ENCODE data around the gene RPS24. TPM values are rescaled to one million over a fixed set of nuclear protein-coding genes. Genes with fewer than 3 reads are reported as not detected.

The RPS24 gene
- total RNA-seq, 1 experiment from 2014 or later = 9,576 TPM

- intact Hi-C loops (cut with micrococcal nuclease) = no loop called here
- H3K4me2 ChIP-seq (ENCODE audit: low read length) = no peak overlapping the region
- H3K36me3 ChIP-seq (ENCODE audit: low read depth, low read length) = no peaks in the 10 kb centered on the region
- CTCF ChIA-PET = no interaction called here
- no peak for TF ChIP-seq CTCF (conservative IDR thresholded peaks at IDR 0.05; ENCODE audit: low read depth, low read length)
- TF ChIP-seq EZH2 (IDR thresholded peaks at IDR 0.05; ENCODE audit: low read length, unreplicated experiment) = no peak
- no peak for TF ChIP-seq EZH2phosphoT487 (IDR thresholded peaks at IDR 0.05; ENCODE audit: borderline replicate concordance, low read length)
- no peak overlapping the region for H3K4me3 ChIP-seq (ENCODE audit: low read length)
- no peak overlapping the region for H3K27ac ChIP-seq (ENCODE audit: low read length)
- H3F3A ChIP-seq (ENCODE audit: low read length, unreplicated experiment) = no peaks in the 10 kb centered on the region
- no peaks in the 10 kb centered on the region for H3K79me2 ChIP-seq (ENCODE audit: low read length)
- no peaks in the 10 kb centered on the region for H3K9me3 ChIP-seq (ENCODE audit: low read length)
- ATAC-seq = no peak
- no peak overlapping the region for H2AFZ ChIP-seq (ENCODE audit: low read length)
- no peaks in the 10 kb centered on the region for H4K20me1 ChIP-seq (ENCODE audit: low read length)
- no peaks in the 10 kb centered on the region for H3K27me3 ChIP-seq (ENCODE audit: low read length)
- no peak for DNase-seq
- H3K4me1 ChIP-seq (ENCODE audit: insufficient read depth, low read length) = peaks cover 2% of the 10 kb centered on the region; the same call in 1 of the 2 replicates
- POLR2A ChIA-PET (ENCODE audit: unreplicated experiment) = no interaction called here
- no peak overlapping the region for H3K9ac ChIP-seq (ENCODE audit: low read length)
- H3K9me2 ChIP-seq (replicated peaks; ENCODE audit: low read length) = no peaks in the 10 kb centered on the region
- no TSS peak for BruUV-seq (replicated peaks)
Observed at GRCh38 chr10:78070726-78071125, 37.1 kb downstream of the RPS24 start.

GRCh38 chr10:78071140-78071856, 37.6 kb downstream of the RPS24 start:
- H3K4me3 ChIP-seq (ENCODE audit: low read length) = no peak overlapping the region
- DNase-seq (no peak), ATAC-seq (no peak)
- no peak for TF ChIP-seq EZH2phosphoT487 (IDR thresholded peaks at IDR 0.05; ENCODE audit: borderline replicate concordance, low read length)
- no peak for TF ChIP-seq EZH2 (IDR thresholded peaks at IDR 0.05; ENCODE audit: low read length, unreplicated experiment)
- no peaks in the 10 kb centered on the region for H3F3A ChIP-seq (ENCODE audit: low read length, unreplicated experiment)
- no peaks in the 10 kb centered on the region for H3K9me2 ChIP-seq (replicated peaks; ENCODE audit: low read length)
- H3K79me2 ChIP-seq (ENCODE audit: low read length) = no peaks in the 10 kb centered on the region
- no peaks in the 10 kb centered on the region for H3K9me3 ChIP-seq (ENCODE audit: low read length)
- no TSS peak for BruUV-seq (replicated peaks)
- no peaks in the 10 kb centered on the region for H3K4me1 ChIP-seq (ENCODE audit: insufficient read depth, low read length)
- H3K27ac ChIP-seq (ENCODE audit: low read length) = no peak overlapping the region
- H3K36me3 ChIP-seq (ENCODE audit: low read depth, low read length) = no peaks in the 10 kb centered on the region
- intact Hi-C loops (cut with micrococcal nuclease) = no loop called here
- H3K4me2 ChIP-seq (ENCODE audit: low read length) = no peak overlapping the region
- H3K27me3 ChIP-seq (ENCODE audit: low read length) = no peaks in the 10 kb centered on the region
- no peak overlapping the region for H3K9ac ChIP-seq (ENCODE audit: low read length)
- no peaks in the 10 kb centered on the region for H4K20me1 ChIP-seq (ENCODE audit: low read length)
- ChIA-PET POLR2A (ENCODE audit: unreplicated experiment) (no interaction called here), CTCF (no interaction called here)
- no peak overlapping the region for H2AFZ ChIP-seq (ENCODE audit: low read length)

GRCh38 chr10:78071857-78072179, 38.2 kb downstream of the RPS24 start:
- Histone ChIP-seq H3K4me1 (ENCODE audit: insufficient read depth, low read length) (no peaks in the 10 kb centered on the region), H3K9ac (ENCODE audit: low read length) (no peak overlapping the region), H3F3A (ENCODE audit: low read length, unreplicated experiment) (no peaks in the 10 kb centered on the region), H3K27ac (ENCODE audit: low read length) (no peak overlapping the region), H3K4me3 (ENCODE audit: low read length) (no peak overlapping the region), H3K9me2 (replicated peaks; ENCODE audit: low read length) (no peaks in the 10 kb centered on the region), H3K4me2 (ENCODE audit: low read length) (no peak overlapping the region), H3K9me3 (ENCODE audit: low read length) (no peaks in the 10 kb centered on the region), H2AFZ (ENCODE audit: low read length) (no peak overlapping the region), H4K20me1 (ENCODE audit: low read length) (no peaks in the 10 kb centered on the region), H3K27me3 (ENCODE audit: low read length) (no peaks in the 10 kb centered on the region), H3K36me3 (ENCODE audit: low read depth, low read length) (no peaks in the 10 kb centered on the region), H3K79me2 (ENCODE audit: low read length) (no peaks in the 10 kb centered on the region)
- ChIA-PET POLR2A (ENCODE audit: unreplicated experiment) (no interaction called here), CTCF (no interaction called here)
- TF ChIP-seq EZH2phosphoT487 (IDR thresholded peaks at IDR 0.05; ENCODE audit: borderline replicate concordance, low read length) (no peak), CTCF (conservative IDR thresholded peaks at IDR 0.05; ENCODE audit: low read depth, low read length) (no peak), EZH2 (IDR thresholded peaks at IDR 0.05; ENCODE audit: low read length, unreplicated experiment) (no peak)
- intact Hi-C loops (cut with micrococcal nuclease) = no loop called here
- BruUV-seq (replicated peaks) = no TSS peak
- DNase-seq (no peak), ATAC-seq (no peak)

Measured in PC-3 (cell line).